Fibroblast of lung (primary cell): ENCODE measurements around the gene KRTAP9-4.
"Not testable (repeated sequence)": the region's sequence is repeated elsewhere in the genome, so short reads cannot be mapped to it uniquely, and the experiment has no call there.

Experiments
- EZH2 ChIP-seq: IDR thresholded peaks from 2 replicates; pipeline ENCODE4 v1.5.1; 2012; ENCODE audit warnings: low read length, control low read depth, mild to moderate bottlenecking; ENCODE audit errors: missing control alignments
- TF ChIP-seq, protein P1 (sequence below), 2 donors: IDR thresholded peaks in 1 of 2; conservative IDR thresholded peaks in 1 of 2; 1 replicate in 1 of 2; 2 replicates in 1 of 2; pipeline ENCODE4 v1.5.1; 2011 to 2012; ENCODE audit warnings: low read length in 2 of 2, control low read depth in 1 of 2, inconsistent platforms in 1 of 2, low read depth in 1 of 2, mild to moderate bottlenecking in 1 of 2

DNA sequence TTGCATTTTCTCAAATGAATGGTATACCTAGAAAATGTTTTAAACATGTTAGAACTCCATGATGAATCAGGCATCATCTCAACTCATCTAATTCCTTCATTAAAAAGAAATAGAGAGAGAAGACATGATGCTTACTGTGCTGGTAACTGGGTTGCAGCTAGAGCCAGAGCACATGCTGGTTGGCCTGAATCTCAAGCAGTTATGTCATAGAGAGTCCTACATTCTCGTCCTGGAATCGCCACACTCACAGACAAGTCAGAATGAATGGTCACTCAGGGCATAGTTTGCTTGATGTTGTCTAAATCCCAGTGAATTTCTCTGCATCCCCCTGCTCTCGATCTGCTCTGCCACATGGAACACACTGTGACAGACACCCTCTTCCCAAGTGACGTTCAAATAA lies 12.4 kb upstream of the KRTAP9-4 start:
- TF ChIP-seq, protein P1, sequence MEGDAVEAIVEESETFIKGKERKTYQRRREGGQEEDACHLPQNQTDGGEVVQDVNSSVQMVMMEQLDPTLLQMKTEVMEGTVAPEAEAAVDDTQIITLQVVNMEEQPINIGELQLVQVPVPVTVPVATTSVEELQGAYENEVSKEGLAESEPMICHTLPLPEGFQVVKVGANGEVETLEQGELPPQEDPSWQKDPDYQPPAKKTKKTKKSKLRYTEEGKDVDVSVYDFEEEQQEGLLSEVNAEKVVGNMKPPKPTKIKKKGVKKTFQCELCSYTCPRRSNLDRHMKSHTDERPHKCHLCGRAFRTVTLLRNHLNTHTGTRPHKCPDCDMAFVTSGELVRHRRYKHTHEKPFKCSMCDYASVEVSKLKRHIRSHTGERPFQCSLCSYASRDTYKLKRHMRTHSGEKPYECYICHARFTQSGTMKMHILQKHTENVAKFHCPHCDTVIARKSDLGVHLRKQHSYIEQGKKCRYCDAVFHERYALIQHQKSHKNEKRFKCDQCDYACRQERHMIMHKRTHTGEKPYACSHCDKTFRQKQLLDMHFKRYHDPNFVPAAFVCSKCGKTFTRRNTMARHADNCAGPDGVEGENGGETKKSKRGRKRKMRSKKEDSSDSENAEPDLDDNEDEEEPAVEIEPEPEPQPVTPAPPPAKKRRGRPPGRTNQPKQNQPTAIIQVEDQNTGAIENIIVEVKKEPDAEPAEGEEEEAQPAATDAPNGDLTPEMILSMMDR (conservative IDR thresholded peaks at IDR 0.05 in 1 of 2, IDR thresholded peaks at IDR 0.05 in 1 of 2; ENCODE audit: low read depth in 1 of 2, low read length in 2 of 2) = not testable (repeated sequence)
- TF ChIP-seq EZH2 = not testable (repeated sequence)
